LNCAP (cell line): ENCODE data around the gene RPL31.
A peak's percentile ranks its signal among the peaks of the same experiment; 100 is the strongest.

Source experiments
- CTCF ChIP-seq: fragments of 450-650 bp; IDR thresholded peaks from 2 replicates; pipeline ENCODE4 v1.5.1; 2017; ENCODE audit warnings: mild to moderate bottlenecking

Gene RPL31

GRCh38 chr2:100983201-100983600, 18.9 kb upstream of the RPL31 start:
- no peak for TF ChIP-seq CTCF

GRCh38 chr2:100983684-100984310, 18.3 kb upstream of the RPL31 start:
- TF ChIP-seq CTCF, result no peak

- peak; percentile 76 for TF ChIP-seq CTCF
Measured at GRCh38 chr2:100984892-100985307, 17.2 kb upstream of the RPL31 start.

- no peak for TF ChIP-seq CTCF
Measured at GRCh38 chr2:100986157-100986556, 15.9 kb upstream of the RPL31 start.

GRCh38 chr2:100987536-100987935, 14.6 kb upstream of the RPL31 start:
- no peak for TF ChIP-seq CTCF

- TF ChIP-seq CTCF, result no peak
Measured at GRCh38 chr2:100987974-100988373, 14.1 kb upstream of the RPL31 start.

GRCh38 chr2:100988630-100989417, 13.3 kb upstream of the RPL31 start:
- no peak for TF ChIP-seq CTCF
